ENCODE results near the gene PPME1.

PPME1 gene

GRCh38 chr11:74233683-74234082 lies 62.6 kb downstream of the PPME1 start:
- no peak for DNase-seq

GRCh38 chr11:74235121-74235520 lies 64.0 kb downstream of the PPME1 start:
- DNase-seq = no peak

- DNase-seq = no peak
Measured at GRCh38 chr11:74237541-74237940, 66.5 kb downstream of the PPME1 start.

- no peak for DNase-seq
Measured at GRCh38 chr11:74238243-74238642, 67.2 kb downstream of the PPME1 start.

GRCh38 chr11:74248469-74248868 lies 77.4 kb downstream of the PPME1 start:
- no peak for DNase-seq

GRCh38 chr11:74249496-74249895 lies 78.4 kb downstream of the PPME1 start:
- no peak for DNase-seq

GRCh38 chr11:74253361-74253760 lies 82.3 kb downstream of the PPME1 start:
- DNase-seq = no peak

- peak; percentile 51 for DNase-seq
Measured at GRCh38 chr11:74255741-74256375, 84.8 kb downstream of the PPME1 start.

GRCh38 chr11:74256378-74257133 lies 85.5 kb downstream of the PPME1 start:
- no peak for DNase-seq

GRCh38 chr11:74257959-74258553 lies 87.0 kb downstream of the PPME1 start:
- DNase-seq = no peak

GRCh38 chr11:74262725-74263124 lies 91.6 kb downstream of the PPME1 start:
- DNase-seq = no peak

GRCh38 chr11:74265256-74265655 lies 94.2 kb downstream of the PPME1 start:
- DNase-seq = no peak

GRCh38 chr11:74267014-74267413 lies 95.9 kb downstream of the PPME1 start:
- no peak for DNase-seq

GRCh38 chr11:74268456-74268855 lies 97.4 kb downstream of the PPME1 start:
- DNase-seq = no peak

GRCh38 chr11:74269161-74269811 lies 98.2 kb downstream of the PPME1 start:
- no peak for DNase-seq

GRCh38 chr11:74272276-74272675 lies 101.2 kb downstream of the PPME1 start:
- DNase-seq = no peak

GRCh38 chr11:74276581-74276980 lies 105.5 kb downstream of the PPME1 start:
- no peak for DNase-seq

- DNase-seq = no peak
Measured at GRCh38 chr11:74278103-74278502, 107.0 kb downstream of the PPME1 start.

- no peak for DNase-seq
Measured at GRCh38 chr11:74278721-74279161, 107.7 kb downstream of the PPME1 start.

GRCh38 chr11:74279256-74279655 lies 108.2 kb downstream of the PPME1 start:
- no peak for DNase-seq

- DNase-seq = no peak
Measured at GRCh38 chr11:74280494-74280893, 109.4 kb downstream of the PPME1 start.

GRCh38 chr11:74282421-74282820 lies 111.3 kb downstream of the PPME1 start:
- no peak for DNase-seq

- no peak for DNase-seq
Measured at GRCh38 chr11:74282914-74283371, 111.9 kb downstream of the PPME1 start.

Measured in KG1 (cell line).